Astrocyte (in vitro differentiated cells and primary cell): ENCODE data around the gene ECT2.

ENCODE experiments used
- EZH2 ChIP-seq: IDR thresholded peaks from 2 replicates; pipeline ENCODE4 v1.6.1; 2012; ENCODE audit warnings: mild to moderate bottlenecking, low read length, inconsistent platforms; ENCODE audit not compliant: insufficient read depth
- TF ChIP-seq, protein P1 (sequence below): IDR thresholded peaks from 2 replicates; pipeline ENCODE4 v1.5.1; 2011; ENCODE audit warnings: low read depth, mild to moderate bottlenecking, inconsistent platforms, low read length, moderate library complexity; ENCODE audit not compliant: insufficient read depth

DNA sequence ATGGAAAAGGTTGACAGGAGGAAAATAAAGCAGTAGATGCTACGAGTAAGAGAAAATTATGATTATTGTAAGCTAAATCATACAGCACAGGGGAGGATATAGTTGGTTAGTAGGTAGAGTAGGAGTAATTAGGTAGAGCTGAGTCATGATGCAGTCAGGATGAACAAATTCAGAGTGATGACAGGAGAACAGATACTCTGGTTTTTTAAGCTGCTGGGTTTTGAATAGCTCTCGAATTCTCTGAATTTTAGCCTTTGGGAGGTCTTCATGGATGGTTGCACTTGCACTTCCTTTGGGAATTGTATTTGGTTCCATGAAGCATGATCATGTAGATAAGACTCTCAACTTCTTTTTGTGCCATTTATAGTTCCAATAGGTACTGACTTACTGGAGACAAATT lies 96.2 kb downstream of the ECT2 start:
- TF ChIP-seq, protein P1, sequence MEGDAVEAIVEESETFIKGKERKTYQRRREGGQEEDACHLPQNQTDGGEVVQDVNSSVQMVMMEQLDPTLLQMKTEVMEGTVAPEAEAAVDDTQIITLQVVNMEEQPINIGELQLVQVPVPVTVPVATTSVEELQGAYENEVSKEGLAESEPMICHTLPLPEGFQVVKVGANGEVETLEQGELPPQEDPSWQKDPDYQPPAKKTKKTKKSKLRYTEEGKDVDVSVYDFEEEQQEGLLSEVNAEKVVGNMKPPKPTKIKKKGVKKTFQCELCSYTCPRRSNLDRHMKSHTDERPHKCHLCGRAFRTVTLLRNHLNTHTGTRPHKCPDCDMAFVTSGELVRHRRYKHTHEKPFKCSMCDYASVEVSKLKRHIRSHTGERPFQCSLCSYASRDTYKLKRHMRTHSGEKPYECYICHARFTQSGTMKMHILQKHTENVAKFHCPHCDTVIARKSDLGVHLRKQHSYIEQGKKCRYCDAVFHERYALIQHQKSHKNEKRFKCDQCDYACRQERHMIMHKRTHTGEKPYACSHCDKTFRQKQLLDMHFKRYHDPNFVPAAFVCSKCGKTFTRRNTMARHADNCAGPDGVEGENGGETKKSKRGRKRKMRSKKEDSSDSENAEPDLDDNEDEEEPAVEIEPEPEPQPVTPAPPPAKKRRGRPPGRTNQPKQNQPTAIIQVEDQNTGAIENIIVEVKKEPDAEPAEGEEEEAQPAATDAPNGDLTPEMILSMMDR: no peak
- TF ChIP-seq EZH2: no peak
